Measurements from ENCODE around the gene DPF3.

DPF3 gene

GRCh38 chr14:72818998-72819397, 74.9 kb downstream of the DPF3 start:
- ChIA-PET POLR2A (no interaction called here), CTCF (interaction anchor here (0.9 to 1.2 kb wide), 2 partner anchors 13 to 303 kb away, joined by 3 read pairs; no protein-coding TSS in a partner anchor)
- DNase-seq (ENCODE audit: extremely low spot score), result no peak
- TF ChIP-seq CTCF (IDR thresholded peaks at IDR 0.05; ENCODE audit: control extremely low read depth, extremely low read depth, low read depth, missing control alignments), result no peak

GRCh38 chr14:72816287-72816686, 77.6 kb downstream of the DPF3 start:
- TF ChIP-seq CTCF (IDR thresholded peaks at IDR 0.05; ENCODE audit: control extremely low read depth, extremely low read depth, low read depth, missing control alignments), result no peak
- ChIA-PET CTCF (interaction anchor here (1.1 kb wide), 1 partner anchor 31 kb away, joined by 3 read pairs; no protein-coding TSS in a partner anchor), POLR2A (no interaction called here)
- DNase-seq (ENCODE audit: extremely low spot score), result no peak

DNA sequence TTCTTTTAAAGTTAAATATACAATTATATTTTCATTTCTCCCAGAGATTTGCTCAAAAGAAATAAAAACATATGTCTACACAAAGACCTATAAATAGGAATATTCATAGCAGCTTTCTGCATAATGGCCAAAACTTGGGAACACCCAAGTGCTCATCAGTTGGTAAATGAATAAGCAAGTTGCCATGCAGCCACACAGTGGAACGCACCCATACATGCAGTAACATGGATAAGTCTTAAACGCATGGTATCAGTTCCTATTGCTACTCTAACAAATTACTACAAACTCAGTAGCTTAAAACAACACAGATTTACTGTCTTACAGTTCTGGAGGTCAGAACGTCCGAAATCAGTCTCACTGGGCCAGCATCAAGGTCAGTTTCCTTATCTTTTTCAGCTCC, 78.5 kb downstream of the DPF3 start:
- CTCF ChIA-PET, result no interaction called here
- no peak for TF ChIP-seq CTCF (IDR thresholded peaks at IDR 0.05; ENCODE audit: control extremely low read depth, extremely low read depth, low read depth, missing control alignments)
- DNase-seq (ENCODE audit: extremely low spot score), result no peak
- POLR2A ChIA-PET, result no interaction called here

- ChIA-PET POLR2A (interaction anchor here (0.8 kb wide), 1 partner anchor 350 kb away, joined by 3 read pairs; no protein-coding TSS in a partner anchor), CTCF (no interaction called here)
- TF ChIP-seq CTCF (IDR thresholded peaks at IDR 0.05; ENCODE audit: control extremely low read depth, extremely low read depth, low read depth, missing control alignments), result no peak
- DNase-seq (ENCODE audit: extremely low spot score), result no peak
Observed at GRCh38 chr14:72812292-72812851, 81.5 kb downstream of the DPF3 start.

- DNase-seq (ENCODE audit: extremely low spot score), result no peak
- ChIA-PET POLR2A (no interaction called here), CTCF (no interaction called here)
- TF ChIP-seq CTCF (IDR thresholded peaks at IDR 0.05; ENCODE audit: control extremely low read depth, extremely low read depth, low read depth, missing control alignments), result no peak
Observed at GRCh38 chr14:72810201-72810600, 83.7 kb downstream of the DPF3 start.

GRCh38 chr14:72809063-72809462, 84.8 kb downstream of the DPF3 start:
- POLR2A ChIA-PET, result no interaction called here
- DNase-seq (ENCODE audit: extremely low spot score), result no peak
- TF ChIP-seq CTCF (IDR thresholded peaks at IDR 0.05; ENCODE audit: control extremely low read depth, extremely low read depth, low read depth, missing control alignments), result no peak
- CTCF ChIA-PET, result interaction anchor here (1.1 to 1.2 kb wide), 2 partner anchors 34 to 176 kb away, joined by 3 read pairs; no protein-coding TSS in a partner anchor

All from GM10248 (cell line).